GM19372 (cell line): ENCODE data around the gene CCDC18.
A peak's percentile ranks its signal among the peaks of the same experiment; 100 is the strongest.
"Not testable (repeated sequence)": the region's sequence is repeated elsewhere in the genome, so short reads cannot be mapped to it uniquely, and the experiment has no call there.

Source experiments
- ATAC-seq: cut with Tn5 transposase; IDR thresholded peaks from one replicate; pipeline ENCODE4 v1.9.1; 2021; ENCODE audit warnings: mild to moderate bottlenecking, low read depth, moderate library complexity; ENCODE audit not compliant: unreplicated experiment

Gene CCDC18

DNA sequence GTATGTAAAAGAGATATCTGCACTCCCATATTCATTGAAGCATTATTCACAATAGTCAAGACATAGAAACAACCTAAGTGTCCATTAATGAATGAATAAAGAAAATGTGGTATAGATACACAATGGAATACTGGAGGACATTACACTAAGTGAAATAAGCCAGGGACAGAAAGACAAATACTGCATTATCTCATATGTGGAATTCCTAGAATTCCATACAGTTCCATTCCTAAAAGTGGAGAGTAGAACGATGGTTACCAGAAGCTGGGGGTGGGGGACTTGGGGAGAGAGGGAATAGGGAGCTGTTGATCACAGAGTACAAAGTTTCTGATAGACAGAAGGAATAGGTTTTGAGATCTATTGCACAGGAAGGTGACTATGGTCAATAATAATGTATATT lies 7.7 kb upstream of the CCDC18 start:
- no peak for ATAC-seq

DNA sequence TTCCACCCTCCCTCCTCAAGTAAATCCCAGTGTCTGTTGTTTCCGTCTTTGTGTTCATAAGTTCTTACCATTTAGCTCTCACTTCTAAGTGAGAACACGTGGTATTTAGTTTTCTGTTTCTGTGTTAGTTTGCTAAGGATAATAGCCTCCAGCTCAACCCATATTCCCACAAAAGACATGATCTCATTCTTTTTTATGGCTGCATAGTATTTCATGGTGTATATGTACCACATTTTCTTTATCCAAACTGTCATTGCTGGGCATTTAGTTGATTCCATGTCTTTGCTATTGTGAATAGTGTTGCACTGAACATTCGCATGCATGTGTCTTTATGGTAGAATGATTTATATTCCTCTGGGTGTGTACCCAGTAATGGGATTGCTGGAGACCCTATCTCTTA lies 5.9 kb upstream of the CCDC18 start:
- not testable (repeated sequence) for ATAC-seq

DNA sequence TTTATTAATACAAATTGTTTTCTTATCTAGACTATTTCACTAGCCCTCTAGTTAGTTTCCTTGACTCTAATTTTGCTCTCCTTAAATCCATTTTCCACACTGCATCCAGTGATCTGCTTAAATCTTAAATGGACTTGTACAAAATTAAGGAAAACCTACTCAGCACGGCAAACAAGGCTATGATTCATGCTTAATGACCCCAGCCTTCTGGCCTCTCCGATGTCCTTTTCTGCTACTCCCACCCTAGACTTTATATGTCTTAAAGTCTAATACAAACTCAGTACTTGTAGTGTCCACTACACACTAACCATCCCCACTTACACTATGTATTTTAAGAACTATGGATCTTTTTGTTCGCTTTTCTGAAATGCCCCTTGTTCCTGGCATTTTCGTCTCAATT lies 2.5 kb upstream of the CCDC18 start:
- ATAC-seq: no peak

DNA sequence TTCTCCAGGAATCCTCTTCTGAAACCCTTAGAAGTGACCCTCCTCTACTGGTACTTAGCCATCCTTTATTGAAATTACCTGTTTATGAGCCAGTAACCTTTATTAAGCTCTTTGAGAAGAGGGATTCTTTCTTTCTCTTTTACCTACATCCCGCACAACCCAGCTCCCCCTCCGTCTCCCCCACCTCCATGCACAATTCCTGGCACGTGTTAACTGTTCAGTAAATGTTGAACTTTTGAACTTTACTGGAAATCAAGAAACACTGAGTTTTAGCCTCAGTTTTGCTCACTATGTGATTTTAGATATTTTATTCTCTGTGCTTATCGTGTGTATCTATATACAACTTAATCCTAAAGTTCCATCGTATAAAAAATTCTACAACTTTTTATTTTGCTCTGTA lies 2.1 kb upstream of the CCDC18 start:
- ATAC-seq: no peak

DNA sequence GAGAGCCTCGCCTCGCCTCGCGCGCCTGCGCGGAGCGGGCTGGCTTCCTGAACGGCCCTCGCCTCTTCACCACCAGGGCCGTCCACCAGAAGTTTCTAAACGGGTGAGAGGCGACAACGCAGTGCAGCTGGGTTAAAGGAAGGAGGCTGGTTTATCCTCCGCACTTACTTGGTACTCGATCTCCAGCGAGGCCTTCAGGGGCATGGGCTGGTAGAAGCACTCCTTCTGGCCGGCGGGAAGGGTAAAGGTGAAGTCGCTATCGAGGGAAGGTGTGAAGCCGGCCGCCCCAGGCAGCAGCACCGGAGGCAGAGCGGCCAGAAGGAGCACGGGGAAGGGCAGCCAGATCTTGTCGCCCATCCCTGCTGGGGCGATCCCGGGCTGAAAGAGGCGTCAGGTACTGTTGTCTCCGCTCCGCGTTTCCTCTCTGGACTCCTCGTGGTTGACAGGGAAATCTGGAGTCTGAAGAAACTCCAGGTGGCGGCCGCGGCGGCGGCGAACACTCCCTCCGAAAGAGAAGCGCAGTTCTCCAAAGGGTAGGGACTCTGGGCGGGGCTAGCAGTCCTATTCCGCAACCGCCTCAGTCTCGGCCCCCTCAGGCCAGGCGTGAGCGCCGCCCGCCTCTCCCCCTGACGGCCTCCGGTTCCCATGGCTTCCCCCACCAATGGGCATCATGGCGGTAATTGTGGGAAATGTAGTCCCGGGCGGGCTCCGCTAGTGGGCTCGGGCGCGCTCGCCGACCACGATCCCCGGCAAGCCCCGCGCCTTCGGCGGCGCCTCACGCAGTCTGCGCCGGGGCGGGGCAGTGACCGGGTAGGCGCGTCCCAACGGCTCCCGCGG lies 420 bp upstream of the CCDC18 start, which contains the start of gene TMED5:
TSS of gene TMED5 (minus strand) at position 528 of the 837 bp plus-strand sequence. CDS start at position 357, 171 bp downstream.
- peak; percentile 81 for ATAC-seq

DNA sequence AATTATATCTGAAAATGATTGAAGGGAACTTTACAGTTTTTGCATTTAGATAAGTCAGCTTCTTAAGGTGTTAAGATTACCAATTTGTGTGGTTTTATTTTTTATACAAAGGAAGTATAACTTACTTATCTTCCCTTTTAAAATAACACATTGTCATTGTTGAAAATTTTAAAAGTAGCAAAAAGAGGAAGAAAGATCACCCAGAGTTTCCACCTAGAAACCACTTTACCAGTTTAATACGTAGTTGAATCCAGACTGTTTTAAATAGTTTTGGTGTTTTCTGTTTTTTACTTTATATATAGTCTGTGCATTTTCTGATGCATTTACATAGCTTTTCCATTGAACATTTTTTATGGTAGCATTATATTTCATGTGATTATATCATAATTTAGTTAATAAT lies 6.1 kb downstream of the CCDC18 start:
- ATAC-seq: no peak

DNA sequence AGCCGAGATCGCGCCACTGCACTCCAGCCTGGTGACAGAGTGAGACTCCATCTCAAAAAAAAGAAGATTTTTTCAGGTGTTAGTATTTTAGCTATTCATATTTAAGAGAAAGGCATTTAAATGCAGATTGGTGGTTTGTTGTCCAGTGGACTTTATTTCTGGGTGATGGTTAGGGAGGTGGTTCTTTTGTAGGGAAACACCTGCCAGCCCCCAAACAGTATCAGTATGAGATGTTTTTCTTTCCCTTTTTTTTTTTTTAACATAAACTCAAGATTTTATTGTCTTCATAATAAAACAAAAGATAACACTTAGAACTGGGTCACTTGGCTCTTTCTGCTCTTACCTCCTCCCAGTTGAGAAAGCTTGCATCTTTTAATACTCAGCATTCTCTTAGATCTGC lies 9.9 kb downstream of the CCDC18 start:
- ATAC-seq: no peak

DNA sequence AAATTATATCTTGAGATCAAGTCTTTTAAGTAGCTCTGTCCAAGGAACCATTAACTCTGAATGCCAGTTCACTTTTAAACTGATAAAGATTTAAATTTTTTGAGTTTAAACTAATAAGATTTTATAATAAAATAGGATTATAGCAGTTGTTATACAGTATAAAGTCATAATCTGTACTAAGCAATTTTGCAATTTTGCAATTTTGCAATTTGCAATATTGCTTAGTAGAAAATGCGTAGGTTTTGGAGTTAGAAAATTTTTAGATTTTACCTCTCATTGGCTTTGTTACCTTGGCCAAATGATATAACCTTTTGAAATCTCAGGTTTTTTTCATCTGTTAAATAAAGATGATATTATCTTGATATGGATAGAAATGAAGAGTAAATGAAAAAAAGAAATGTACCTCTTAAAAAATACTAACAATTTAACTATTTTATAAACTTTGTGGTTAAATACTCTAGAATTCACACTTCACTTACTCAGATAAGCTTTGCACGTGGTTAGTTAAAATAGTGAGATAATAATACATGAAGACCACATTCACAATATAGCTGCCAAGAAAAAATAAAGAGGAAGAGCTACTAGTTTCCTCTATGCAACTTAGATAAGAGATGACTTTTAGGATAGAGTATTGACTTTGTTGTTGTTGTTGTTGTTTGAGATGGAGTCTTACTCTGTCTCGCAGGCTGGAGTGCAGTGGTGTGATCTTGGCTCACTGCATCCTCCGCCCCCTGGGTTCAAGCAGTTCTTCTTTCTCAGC lies 13.9 kb downstream of the CCDC18 start:
- no peak for ATAC-seq

DNA sequence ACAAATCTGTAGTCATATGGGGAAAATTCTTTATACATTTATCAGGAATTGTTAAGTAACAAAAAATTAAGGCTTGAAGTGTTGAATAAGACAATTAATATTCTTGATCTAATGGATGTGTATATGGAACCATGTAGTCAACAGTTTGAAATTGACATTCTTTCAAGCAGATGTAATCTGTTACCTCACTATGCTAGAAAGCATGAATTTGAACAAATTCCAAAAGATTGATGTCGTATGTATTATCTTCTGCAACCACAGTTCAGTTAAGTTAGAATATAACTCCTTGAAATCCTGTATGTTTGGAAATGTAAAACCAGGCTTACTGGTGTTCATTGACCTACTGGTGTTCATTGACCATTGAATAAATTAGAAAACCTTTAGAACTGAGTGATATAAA lies 16.1 kb downstream of the CCDC18 start:
- ATAC-seq: no peak

DNA sequence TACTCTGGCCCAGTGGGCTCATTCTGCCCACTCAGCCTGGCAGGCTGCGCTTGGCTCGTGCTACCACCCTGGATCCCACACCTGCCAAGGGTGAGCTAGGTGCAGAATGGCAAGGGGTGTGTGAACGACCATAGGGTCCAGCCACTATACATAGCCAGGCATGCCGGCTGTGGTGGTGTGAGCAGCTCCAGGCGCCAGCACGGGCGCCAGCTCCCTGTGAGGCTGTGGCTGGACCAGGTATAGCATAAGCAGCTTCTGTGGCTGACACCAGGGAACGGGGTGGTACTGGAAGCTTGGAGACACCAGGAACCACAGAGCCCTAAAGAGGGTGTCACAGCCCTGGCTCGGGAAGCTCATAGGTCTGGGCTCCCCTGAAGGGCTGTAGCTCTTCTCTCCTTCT lies 18.6 kb downstream of the CCDC18 start:
- no peak for ATAC-seq

DNA sequence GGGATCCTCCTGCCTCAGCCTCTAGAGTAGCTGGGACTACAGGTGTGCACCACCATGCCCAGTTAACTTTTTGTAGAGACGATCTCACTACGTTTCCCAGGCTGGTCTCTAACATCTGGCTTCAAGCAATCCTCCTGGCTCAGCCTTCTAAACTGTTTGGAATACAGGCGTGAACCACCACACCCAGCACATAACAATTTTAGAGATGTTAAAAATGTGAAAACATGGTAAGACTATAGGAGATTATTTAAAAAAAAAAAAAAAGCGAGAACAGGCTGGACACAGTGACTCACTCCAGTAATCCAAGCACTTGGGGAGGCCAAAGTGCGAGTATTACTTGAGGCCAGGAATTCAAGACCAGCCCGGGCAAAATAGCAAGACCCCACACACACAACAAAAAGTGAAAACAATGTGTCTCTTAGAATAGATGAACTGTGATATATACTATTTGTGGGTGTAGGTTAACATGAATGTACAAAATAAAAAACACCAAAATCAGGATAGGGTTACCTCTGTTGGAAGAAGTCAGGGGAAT lies 19.6 kb downstream of the CCDC18 start:
- ATAC-seq: no peak

DNA sequence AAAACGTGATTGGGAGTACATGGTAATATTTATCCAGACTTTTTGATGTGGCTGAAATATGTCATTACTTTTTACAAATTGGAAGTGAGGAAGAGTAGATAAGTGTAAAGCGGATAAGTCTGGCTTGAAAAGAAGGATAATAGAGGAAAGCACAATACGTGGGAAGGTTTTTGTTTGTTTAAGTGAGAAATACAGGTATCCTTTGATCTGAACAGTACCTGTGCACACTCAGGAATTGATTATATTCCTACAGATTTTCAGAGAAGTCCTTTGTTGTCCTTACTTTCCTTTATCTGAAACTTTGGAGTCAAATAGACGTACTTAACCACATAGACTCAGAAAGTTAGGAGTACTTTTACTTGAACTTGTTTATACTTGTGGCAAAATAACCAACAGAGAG lies 20.2 kb downstream of the CCDC18 start:
- no peak for ATAC-seq

DNA sequence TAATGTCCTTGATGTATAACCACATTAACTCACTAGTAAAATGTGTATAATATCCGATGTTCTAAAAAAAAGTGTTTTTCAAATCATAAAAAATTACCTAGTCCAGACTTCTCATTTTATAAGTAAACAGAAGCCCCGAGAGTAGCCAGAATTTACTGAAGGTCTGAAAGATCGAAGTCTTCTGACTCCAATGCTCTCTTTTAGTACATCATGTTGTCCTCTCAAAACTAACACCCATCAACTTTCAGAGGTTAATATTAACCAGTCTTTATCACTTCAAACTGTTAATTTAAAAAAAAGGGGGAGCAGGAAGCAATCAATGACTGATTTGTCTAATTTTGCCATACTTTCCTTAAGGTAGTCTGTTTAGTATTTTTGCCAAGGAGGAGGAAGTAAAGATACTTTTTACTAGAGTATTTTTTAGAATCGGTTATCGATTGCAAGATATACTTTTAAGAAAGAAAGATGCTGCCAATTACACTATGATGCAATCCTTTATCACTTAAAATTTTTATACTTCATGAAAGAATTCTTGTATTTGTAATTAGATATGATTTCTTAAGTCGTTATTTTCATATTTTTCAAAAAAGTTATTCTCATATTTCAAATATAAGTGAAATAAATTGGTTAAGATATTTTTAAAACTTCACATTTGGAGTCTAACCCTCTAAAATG lies 25.5 kb downstream of the CCDC18 start:
- ATAC-seq: no peak

DNA sequence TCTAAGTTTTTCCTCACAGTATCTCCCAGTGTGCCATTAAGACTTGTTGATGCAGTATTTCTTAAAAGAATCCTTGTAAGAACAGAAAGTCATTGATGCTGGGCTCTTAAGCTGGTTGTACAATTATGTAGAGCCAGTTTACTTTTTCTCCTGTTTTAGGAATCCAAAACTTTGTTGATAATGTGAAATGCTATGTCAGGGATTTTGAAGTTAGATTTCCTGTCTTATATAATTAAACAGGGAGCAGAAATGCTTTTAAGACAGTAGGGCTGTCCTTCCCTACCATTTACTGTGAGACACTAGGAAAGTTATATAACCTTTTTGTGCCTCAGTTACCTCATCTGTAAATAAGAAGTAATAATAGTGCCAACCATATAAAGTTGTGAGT lies 26.0 kb downstream of the CCDC18 start:
- ATAC-seq: no peak

DNA sequence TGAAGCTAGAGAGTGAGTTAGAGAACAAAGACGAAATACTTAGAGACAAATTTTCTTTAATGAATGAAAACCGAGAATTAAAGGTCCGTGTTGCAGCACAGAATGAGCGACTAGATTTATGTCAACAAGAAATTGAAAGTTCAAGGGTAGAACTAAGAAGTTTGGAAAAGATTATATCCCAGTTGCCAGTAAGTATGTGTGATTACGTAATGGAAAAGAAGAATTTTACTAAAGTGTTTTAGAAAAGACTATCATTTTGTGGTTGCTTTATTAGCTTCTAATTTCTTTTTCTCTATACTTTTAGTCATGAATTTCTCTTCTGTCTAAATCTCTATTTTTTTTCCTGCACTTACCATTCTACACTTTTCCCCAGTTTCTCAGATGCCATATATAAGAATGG lies 26.7 kb downstream of the CCDC18 start:
- ATAC-seq: no peak

DNA sequence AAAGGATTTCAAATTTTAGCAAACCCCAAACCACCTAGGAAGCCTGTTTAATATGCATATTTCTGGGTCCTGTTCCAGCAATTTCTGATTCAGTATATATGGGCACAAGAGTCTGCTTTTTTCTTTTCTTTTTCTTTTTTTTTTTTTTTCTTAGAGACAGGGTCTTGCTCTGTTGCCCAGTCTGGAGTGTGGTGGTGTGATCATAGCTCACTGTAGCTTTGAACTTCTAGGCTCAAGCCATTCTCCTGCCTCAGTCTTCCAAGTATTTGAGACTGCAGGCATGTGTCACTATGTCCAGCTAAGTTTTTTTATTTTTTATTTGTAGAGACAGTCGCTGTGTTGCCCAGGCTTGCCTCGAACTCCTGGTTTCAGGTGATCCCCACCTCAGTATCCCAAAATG lies 34.8 kb downstream of the CCDC18 start:
- ATAC-seq: no peak

DNA sequence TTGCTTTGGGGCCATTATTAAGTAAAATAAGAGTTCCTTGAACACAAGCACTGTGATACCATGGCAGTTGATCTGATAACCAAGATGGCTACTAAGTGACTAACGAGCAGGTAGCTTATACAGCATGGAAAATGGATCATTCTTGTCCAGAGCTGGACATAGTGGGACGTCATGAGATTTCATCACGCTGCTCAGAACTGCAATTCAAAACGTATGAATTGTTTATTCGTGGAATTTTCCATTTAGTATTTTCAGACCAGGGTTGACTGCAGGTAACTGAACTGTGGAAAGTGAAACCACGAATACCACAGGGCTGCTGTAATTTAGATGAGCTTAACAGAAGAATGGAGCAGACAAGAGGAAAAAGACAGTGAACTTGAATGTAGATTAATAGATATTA lies 38.9 kb downstream of the CCDC18 start:
- ATAC-seq: peak; percentile 74

DNA sequence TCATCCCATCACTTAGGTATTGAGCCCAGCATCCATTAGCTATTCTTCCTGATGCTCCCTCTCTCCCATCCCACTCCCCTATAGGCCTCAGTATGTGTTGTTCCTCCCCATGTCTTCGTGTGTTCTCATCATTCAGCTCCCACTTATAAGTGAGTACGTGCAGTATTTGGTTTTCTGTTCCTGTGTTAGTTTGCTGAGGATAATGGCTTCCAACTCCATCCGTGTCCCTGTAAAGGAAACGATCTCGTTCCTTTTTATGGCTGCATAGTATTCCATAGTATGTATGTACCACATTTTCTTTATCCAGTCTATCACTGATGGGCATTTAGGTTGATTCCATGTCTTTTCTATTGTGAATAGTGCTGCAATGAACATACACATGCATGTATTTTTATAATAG lies 40.2 kb downstream of the CCDC18 start:
- not testable (repeated sequence) for ATAC-seq

DNA sequence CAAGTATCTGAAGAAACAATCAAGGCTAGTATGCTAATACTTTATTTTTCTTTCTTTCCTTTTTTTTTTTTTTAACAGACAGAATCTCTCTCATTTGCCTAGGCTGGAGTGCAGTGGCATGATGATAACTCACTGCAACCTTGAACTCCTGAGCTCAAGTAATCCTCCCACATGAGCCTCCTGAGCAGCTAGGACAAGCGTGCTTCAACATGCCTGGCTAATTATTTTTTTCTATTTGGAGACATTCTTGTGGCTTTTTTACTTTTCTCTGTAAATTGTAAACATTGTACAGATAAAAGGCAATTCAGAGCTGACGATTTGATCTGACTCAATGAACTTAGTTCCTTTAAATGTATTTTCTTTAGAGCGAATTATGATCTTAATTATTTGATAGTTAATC lies 41.4 kb downstream of the CCDC18 start:
- no peak for ATAC-seq

DNA sequence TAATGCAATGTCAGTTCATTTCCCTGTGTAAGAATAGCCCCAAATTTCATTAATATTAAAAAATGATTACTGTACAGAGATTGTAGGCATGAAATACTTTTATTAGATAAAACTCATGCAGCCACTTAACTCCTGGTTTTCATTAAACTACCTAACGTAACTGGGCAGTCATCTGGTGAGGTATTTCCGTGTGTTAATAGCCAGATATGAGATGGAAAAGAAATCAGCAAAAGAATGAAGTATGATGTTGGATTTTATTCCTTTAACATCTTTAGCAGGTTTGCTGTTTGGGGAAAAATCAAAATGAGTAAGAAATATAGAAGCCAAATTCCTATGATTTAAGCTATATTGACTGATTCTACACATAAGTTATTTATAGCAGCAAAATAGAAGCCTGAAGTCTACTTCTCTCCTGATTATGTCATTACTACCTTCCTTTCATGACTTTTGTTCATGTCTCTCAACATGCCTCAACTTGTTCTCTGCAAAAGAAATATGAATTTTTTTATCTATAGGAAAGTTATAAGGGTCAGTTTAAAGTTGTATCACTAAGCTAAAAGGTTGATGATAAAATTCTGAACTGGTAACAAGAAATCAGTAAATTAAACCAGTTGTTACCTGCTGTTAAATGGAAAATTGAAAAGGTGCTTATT lies 42.6 kb downstream of the CCDC18 start:
- no peak for ATAC-seq

DNA sequence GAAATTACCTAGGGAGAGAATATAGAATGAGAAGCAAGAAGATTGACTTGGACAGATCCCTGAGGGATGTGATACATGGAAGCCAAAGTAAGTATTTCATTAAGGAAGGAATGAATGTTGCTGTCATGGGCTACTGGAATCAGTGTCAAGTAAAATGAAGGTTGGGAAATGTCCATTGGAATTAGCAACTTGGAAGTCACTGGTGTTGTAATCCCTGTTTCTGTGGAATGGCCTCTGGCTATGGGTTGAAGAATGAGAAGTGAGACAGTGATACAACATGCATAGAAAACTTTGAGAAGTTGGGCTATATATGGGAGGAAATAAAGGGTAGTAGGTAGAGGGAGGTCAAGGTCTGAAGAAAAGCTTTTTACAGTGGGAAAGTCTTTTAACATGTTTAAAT lies 54.7 kb downstream of the CCDC18 start:
- no peak for ATAC-seq
